ENCODE data around the gene AFF2. TPM values are rescaled to one million over a fixed set of nuclear protein-coding genes. Genes with fewer than 3 reads are reported as not detected.

AFF2 gene
- polyA plus RNA-seq, 1 of the 3 experiments (the other 2 are of a cell fraction): not detected

DNA sequence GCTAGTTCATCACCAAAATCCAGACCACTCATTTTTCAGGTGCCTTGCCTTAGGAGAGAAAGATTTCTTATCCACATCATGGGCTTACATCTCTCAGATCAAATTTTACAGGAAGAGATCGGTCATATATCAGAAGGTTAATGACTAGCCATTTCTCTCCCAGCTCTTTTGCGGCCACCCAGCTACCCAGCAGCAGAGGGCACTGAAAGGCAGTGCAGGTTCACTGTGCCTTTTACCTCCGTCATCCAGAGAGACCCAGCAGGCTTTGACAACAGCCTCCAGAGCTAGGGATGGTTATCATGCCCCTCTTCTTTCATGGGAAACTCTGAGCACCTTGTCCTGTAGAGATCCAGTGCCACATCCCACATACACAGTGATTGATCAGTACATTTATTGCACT is 384.8 kb downstream of the AFF2 start:
- H3K9me2 ChIP-seq: no peaks in the 10 kb centered on the region
- no peak overlapping the region for H3K4me3 ChIP-seq (ENCODE audit: low read depth in 2 of 2, low read length in 1 of 2)
- TF ChIP-seq NRF1 (IDR thresholded peaks at IDR 0.05; ENCODE audit: low read depth, low read length) (no peak), SMC3 (IDR thresholded peaks at IDR 0.05; ENCODE audit: low read depth, low read length) (no peak), MEF2A (IDR thresholded peaks at IDR 0.05; ENCODE audit: borderline replicate concordance, low read depth) (no peak), RXRA (IDR thresholded peaks at IDR 0.05; ENCODE audit: borderline replicate concordance, low read depth) (no peak), CHD2 (IDR thresholded peaks at IDR 0.05; ENCODE audit: low read length, partially characterized antibody) (no peak), FOSL2 (IDR thresholded peaks at IDR 0.05; ENCODE audit: borderline replicate concordance, low read depth) (no peak), JUND (IDR thresholded peaks at IDR 0.05) (no peak), YY1 (IDR thresholded peaks at IDR 0.05; ENCODE audit: low read depth) (no peak), RFX5 (IDR thresholded peaks at IDR 0.05; ENCODE audit: low read length) (no peak), EP300 (IDR thresholded peaks at IDR 0.05; ENCODE audit: borderline replicate concordance in 1 of 2, low read depth in 1 of 2, low read length in 1 of 2) (no peak), NFIC (IDR thresholded peaks at IDR 0.05; ENCODE audit: borderline replicate concordance) (no peak)
- TF ChIP-seq, protein P1, sequence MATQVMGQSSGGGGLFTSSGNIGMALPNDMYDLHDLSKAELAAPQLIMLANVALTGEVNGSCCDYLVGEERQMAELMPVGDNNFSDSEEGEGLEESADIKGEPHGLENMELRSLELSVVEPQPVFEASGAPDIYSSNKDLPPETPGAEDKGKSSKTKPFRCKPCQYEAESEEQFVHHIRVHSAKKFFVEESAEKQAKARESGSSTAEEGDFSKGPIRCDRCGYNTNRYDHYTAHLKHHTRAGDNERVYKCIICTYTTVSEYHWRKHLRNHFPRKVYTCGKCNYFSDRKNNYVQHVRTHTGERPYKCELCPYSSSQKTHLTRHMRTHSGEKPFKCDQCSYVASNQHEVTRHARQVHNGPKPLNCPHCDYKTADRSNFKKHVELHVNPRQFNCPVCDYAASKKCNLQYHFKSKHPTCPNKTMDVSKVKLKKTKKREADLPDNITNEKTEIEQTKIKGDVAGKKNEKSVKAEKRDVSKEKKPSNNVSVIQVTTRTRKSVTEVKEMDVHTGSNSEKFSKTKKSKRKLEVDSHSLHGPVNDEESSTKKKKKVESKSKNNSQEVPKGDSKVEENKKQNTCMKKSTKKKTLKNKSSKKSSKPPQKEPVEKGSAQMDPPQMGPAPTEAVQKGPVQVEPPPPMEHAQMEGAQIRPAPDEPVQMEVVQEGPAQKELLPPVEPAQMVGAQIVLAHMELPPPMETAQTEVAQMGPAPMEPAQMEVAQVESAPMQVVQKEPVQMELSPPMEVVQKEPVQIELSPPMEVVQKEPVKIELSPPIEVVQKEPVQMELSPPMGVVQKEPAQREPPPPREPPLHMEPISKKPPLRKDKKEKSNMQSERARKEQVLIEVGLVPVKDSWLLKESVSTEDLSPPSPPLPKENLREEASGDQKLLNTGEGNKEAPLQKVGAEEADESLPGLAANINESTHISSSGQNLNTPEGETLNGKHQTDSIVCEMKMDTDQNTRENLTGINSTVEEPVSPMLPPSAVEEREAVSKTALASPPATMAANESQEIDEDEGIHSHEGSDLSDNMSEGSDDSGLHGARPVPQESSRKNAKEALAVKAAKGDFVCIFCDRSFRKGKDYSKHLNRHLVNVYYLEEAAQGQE (IDR thresholded peaks at IDR 0.05; ENCODE audit: low read depth, low read length): no peak
- TF ChIP-seq, protein P2, sequence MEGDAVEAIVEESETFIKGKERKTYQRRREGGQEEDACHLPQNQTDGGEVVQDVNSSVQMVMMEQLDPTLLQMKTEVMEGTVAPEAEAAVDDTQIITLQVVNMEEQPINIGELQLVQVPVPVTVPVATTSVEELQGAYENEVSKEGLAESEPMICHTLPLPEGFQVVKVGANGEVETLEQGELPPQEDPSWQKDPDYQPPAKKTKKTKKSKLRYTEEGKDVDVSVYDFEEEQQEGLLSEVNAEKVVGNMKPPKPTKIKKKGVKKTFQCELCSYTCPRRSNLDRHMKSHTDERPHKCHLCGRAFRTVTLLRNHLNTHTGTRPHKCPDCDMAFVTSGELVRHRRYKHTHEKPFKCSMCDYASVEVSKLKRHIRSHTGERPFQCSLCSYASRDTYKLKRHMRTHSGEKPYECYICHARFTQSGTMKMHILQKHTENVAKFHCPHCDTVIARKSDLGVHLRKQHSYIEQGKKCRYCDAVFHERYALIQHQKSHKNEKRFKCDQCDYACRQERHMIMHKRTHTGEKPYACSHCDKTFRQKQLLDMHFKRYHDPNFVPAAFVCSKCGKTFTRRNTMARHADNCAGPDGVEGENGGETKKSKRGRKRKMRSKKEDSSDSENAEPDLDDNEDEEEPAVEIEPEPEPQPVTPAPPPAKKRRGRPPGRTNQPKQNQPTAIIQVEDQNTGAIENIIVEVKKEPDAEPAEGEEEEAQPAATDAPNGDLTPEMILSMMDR (IDR thresholded peaks at IDR 0.05): no peak
- TF ChIP-seq, protein P3, sequence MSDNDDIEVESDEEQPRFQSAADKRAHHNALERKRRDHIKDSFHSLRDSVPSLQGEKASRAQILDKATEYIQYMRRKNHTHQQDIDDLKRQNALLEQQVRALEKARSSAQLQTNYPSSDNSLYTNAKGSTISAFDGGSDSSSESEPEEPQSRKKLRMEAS (IDR thresholded peaks at IDR 0.05; ENCODE audit: low read depth): no peak
- H3K4me2 ChIP-seq: no peak overlapping the region
- H3K27ac ChIP-seq (ENCODE audit: low read depth in 2 of 2, low read length in 1 of 2): no peak overlapping the region
- no peak for DNase-seq
- H3K27me3 ChIP-seq (ENCODE audit: insufficient read depth): no peaks in the 10 kb centered on the region
- H3K9ac ChIP-seq: no peak overlapping the region
- no peaks in the 10 kb centered on the region for H3K4me1 ChIP-seq (ENCODE audit: control insufficient read depth in 1 of 2, insufficient read depth in 2 of 2, low read depth in 1 of 2, low read length in 1 of 2)
- no peaks in the 10 kb centered on the region for H3F3A ChIP-seq (replicated peaks; ENCODE audit: insufficient read depth)
- ChIA-PET POLR2A (no interaction called here), CTCF (interaction anchor here (1.2 kb wide), 1 partner anchor 11 kb away, joined by 3 read pairs; no protein-coding TSS in a partner anchor)
- no peaks in the 10 kb centered on the region for H3K9me3 ChIP-seq
- H2AFZ ChIP-seq (ENCODE audit: low read depth): no peak overlapping the region
- no peaks in the 10 kb centered on the region for H3K79me2 ChIP-seq (ENCODE audit: insufficient read depth)
- 0% methylated on average over 2 of the region's 3 CpGs for WGBS (ENCODE audit: low lambda C conversion rate)
- H4K20me1 ChIP-seq (ENCODE audit: insufficient read depth): no peaks in the 10 kb centered on the region
- H3K36me3 ChIP-seq (replicated peaks in 1 of 2; ENCODE audit: control insufficient read depth in 1 of 2, insufficient read depth in 2 of 2, low read length in 1 of 2): no peaks in the 10 kb centered on the region

Data from SK-N-SH (cell line).